ENCODE data around the gene MPV17L.
"Not testable (repeated sequence)": the region's sequence is repeated elsewhere in the genome, so short reads cannot be mapped to it uniquely, and the experiment has no call there.

MPV17L gene

GRCh38 chr16:15453296-15453695 is 57.7 kb downstream of the MPV17L start:
- DNase-seq, result not testable (repeated sequence)

GRCh38 chr16:15454933-15455332 is 59.4 kb downstream of the MPV17L start:
- not testable (repeated sequence) for DNase-seq

GRCh38 chr16:15457400-15457799 is 61.8 kb downstream of the MPV17L start:
- DNase-seq, result no peak

- DNase-seq, result no peak
Measured at GRCh38 chr16:15457958-15458357, 62.4 kb downstream of the MPV17L start.

GRCh38 chr16:15459791-15460190 is 64.2 kb downstream of the MPV17L start:
- DNase-seq, result no peak

- no peak for DNase-seq
Measured at GRCh38 chr16:15460601-15461000, 65.0 kb downstream of the MPV17L start.

GRCh38 chr16:15461376-15461775 is 65.8 kb downstream of the MPV17L start:
- no peak for DNase-seq

Measured in NCI-H2171 treated with DMSO at 0.1 percent for 48 hours (cell line).